CD4-positive, CD25-positive, alpha-beta regulatory T cell (primary cell): ENCODE data around the gene KIR3DL2. TPM values are rescaled to one million over a fixed set of nuclear protein-coding genes. Genes with fewer than 3 reads are reported as not detected.
"Not testable (repeated sequence)": the region's sequence is repeated elsewhere in the genome, so short reads cannot be mapped to it uniquely, and the experiment has no call there.

Source experiments
- ATAC-seq, 2 donors: fragments of 150-1000 bp; cut with Tn5 transposase; one replicate each; pipeline ENCODE4 v1.10.0; 2021; ENCODE audit warnings: low read depth in 2 of 2, moderate number of reproducible peaks in 2 of 2, moderate library complexity in 1 of 2
- DNase-seq, 3 donors: peaks; one replicate each; pipeline versions ENCODE4 v3.0.0 to v3.0.0-alpha.2; 2012 to 2022; ENCODE audit warnings: mixed read lengths in 1 of 3
- H3K27ac ChIP-seq: one replicate; pipeline ENCODE4 v1.7.0; 2013; ENCODE audit warnings: mild to moderate bottlenecking, low read length; ENCODE audit not compliant: insufficient read depth, poor library complexity, severe bottlenecking
- H3K27me3 ChIP-seq: one replicate; pipeline ENCODE4 v1.7.0; 2013; ENCODE audit warnings: low read length; ENCODE audit not compliant: control insufficient read depth, insufficient read depth
- H3K36me3 ChIP-seq: one replicate; pipeline ENCODE4 v1.7.0; 2013; ENCODE audit warnings: mild to moderate bottlenecking, low read length, moderate library complexity; ENCODE audit not compliant: control insufficient read depth, insufficient read depth
- H3K4me1 ChIP-seq: 2 replicates; pipeline ENCODE4 v1.7.0; 2013; ENCODE audit warnings: mild to moderate bottlenecking, low read length; ENCODE audit not compliant: insufficient read depth, control insufficient read depth, poor library complexity, severe bottlenecking
- H3K4me3 ChIP-seq: one replicate; pipeline ENCODE4 v1.7.0; 2013; ENCODE audit warnings: low read depth, mild to moderate bottlenecking, low read length, moderate library complexity
- H3K9me3 ChIP-seq, 2 experiments: 1 replicate in 1 of 2; 2 replicates in 1 of 2; pipeline ENCODE4 v1.7.0; 2013; ENCODE audit warnings: low read length in 2 of 2, mild to moderate bottlenecking in 1 of 2, moderate library complexity in 1 of 2; ENCODE audit not compliant: control insufficient read depth in 2 of 2
- H3K27ac Mint-ChIP-seq, 3 donors: one replicate each; pipeline ENCODE4 v1.8.0; 2020 to 2022; ENCODE audit warnings: mild to moderate bottlenecking in 3 of 3, mixed read lengths in 3 of 3, moderate library complexity in 2 of 3
- H3K27me3 Mint-ChIP-seq: one replicate; pipeline ENCODE4 v1.8.0; 2022; ENCODE audit warnings: mild to moderate bottlenecking, mixed read lengths
- H3K36me3 Mint-ChIP-seq: one replicate; pipeline ENCODE4 v1.8.0; 2020; ENCODE audit warnings: mixed read lengths
- H3K4me1 Mint-ChIP-seq, 4 donors: one replicate each; pipeline ENCODE4 v1.8.0; 2020 to 2022; ENCODE audit warnings: mixed read lengths in 4 of 4, mild to moderate bottlenecking in 1 of 4
- H3K4me3 Mint-ChIP-seq, 4 donors: one replicate each; pipeline ENCODE4 v1.8.0; 2020 to 2022; ENCODE audit warnings: mild to moderate bottlenecking in 4 of 4, mixed read lengths in 4 of 4, moderate library complexity in 3 of 4
- H3K9me3 Mint-ChIP-seq, 7 donors: one replicate each; pipeline ENCODE4 v1.8.0; 2020 to 2022; ENCODE audit warnings: mixed read lengths in 7 of 7, mild to moderate bottlenecking in 3 of 7, moderate library complexity in 2 of 7
- polyA plus RNA-seq, 4 donors: library from polyadenylated mRNA; unstranded; fragments of 300-500 nt; fragmentation: Illumina TruSeq; gene quantifications; one replicate each; pipeline ENCODE4 v1.2.3, GENCODE V29; 2021
- total RNA-seq: library from RNA; stranded (reverse); gene quantifications from one replicate; pipeline ENCODE4 v1.2.3, GENCODE V29; 2022

The KIR3DL2 gene
- total RNA-seq, result 0.74 TPM
- polyA plus RNA-seq, result under 1 TPM; 0.25 to 0.94 (median 0.52) TPM

GRCh38 chr19:54850061-54850640 lies at the start of gene KIR3DL2:
KIR3DL2 (plus strand) TSS chr19:54850443; CDS start chr19:54850476, 33 bp downstream.
- H3K27me3 Mint-ChIP-seq, H3K27me3 ChIP-seq, H3K36me3 Mint-ChIP-seq, H3K27ac Mint-ChIP-seq, H3K36me3 ChIP-seq, H3K27ac ChIP-seq, DNase-seq, ATAC-seq, H3K4me1 Mint-ChIP-seq, H3K4me1 ChIP-seq, H3K4me3 ChIP-seq, H3K9me3 ChIP-seq: not testable (repeated sequence)
- peak within 1 kb of the TSS in 1 of 4 donors; percentile 16 for H3K4me3 Mint-ChIP-seq
- peaks cover 0 to 15% (median 2%) of the 10 kb centered on the region in 7 donors for H3K9me3 Mint-ChIP-seq

GRCh38 chr19:54803410-54803809 lies 46.8 kb upstream of the KIR3DL2 start, which contains the start of gene KIR2DL4:
KIR2DL4 (plus strand) TSS chr19:54803610; CDS start chr19:54803652, 42 bp downstream.
- H3K4me3 ChIP-seq, result no peak within 1 kb of the TSS
- H3K9me3 ChIP-seq, result no peaks in the 10 kb centered on the region
- no peak within 1 kb of the TSS for H3K27ac ChIP-seq
- DNase-seq (no peak), ATAC-seq (no peak)
- H3K4me1 ChIP-seq, result no peaks in the 10 kb centered on the region
- no peak within 1 kb of the TSS for H3K4me3 Mint-ChIP-seq
- H3K27ac Mint-ChIP-seq, result no peak within 1 kb of the TSS
- H3K36me3 Mint-ChIP-seq, result no peaks in the 10 kb centered on the region
- H3K27me3 Mint-ChIP-seq, result peaks cover 11% of the 10 kb centered on the region
- no peaks in the 10 kb centered on the region for H3K4me1 Mint-ChIP-seq
- H3K9me3 Mint-ChIP-seq, result peaks cover 0 to 8% (median 0%) of the 10 kb centered on the region in 7 donors
- no peaks in the 10 kb centered on the region for H3K27me3 ChIP-seq
- no peaks in the 10 kb centered on the region for H3K36me3 ChIP-seq

- no peak for DNase-seq
- Histone ChIP-seq H3K4me3 (no peak overlapping the region), H3K36me3 (no peaks in the 10 kb centered on the region), H3K27ac (no peak overlapping the region), H3K27me3 (no peaks in the 10 kb centered on the region), H3K4me1 (no peaks in the 10 kb centered on the region), H3K9me3 (no peaks in the 10 kb centered on the region)
- peaks cover 14% of the 10 kb centered on the region for H3K27me3 Mint-ChIP-seq
- peaks cover 0 to 7% (median 0%) of the 10 kb centered on the region in 7 donors for H3K9me3 Mint-ChIP-seq
- no peaks in the 10 kb centered on the region for H3K36me3 Mint-ChIP-seq
- no peak for ATAC-seq
- H3K4me1 Mint-ChIP-seq, result no peaks in the 10 kb centered on the region
- H3K27ac Mint-ChIP-seq, result no peak overlapping the region
- no peak overlapping the region for H3K4me3 Mint-ChIP-seq
These were observed 46.1 kb upstream of the KIR3DL2 start for GRCh38 chr19:54804101-54804500.

GRCh38 chr19:54804571-54804970 lies 45.7 kb upstream of the KIR3DL2 start:
- ATAC-seq, result no peak
- no peaks in the 10 kb centered on the region for H3K4me1 Mint-ChIP-seq
- H3K27me3 ChIP-seq, result peaks cover 2% of the 10 kb centered on the region
- DNase-seq, result no peak
- peaks cover 0 to 6% (median 0%) of the 10 kb centered on the region in 7 donors for H3K9me3 Mint-ChIP-seq
- no peaks in the 10 kb centered on the region for H3K4me1 ChIP-seq
- no peak overlapping the region for H3K27ac Mint-ChIP-seq
- no peaks in the 10 kb centered on the region for H3K36me3 ChIP-seq
- no peak overlapping the region for H3K27ac ChIP-seq
- no peak overlapping the region for H3K4me3 ChIP-seq
- H3K4me3 Mint-ChIP-seq, result no peak overlapping the region
- H3K9me3 ChIP-seq, result no peaks in the 10 kb centered on the region
- H3K36me3 Mint-ChIP-seq, result no peaks in the 10 kb centered on the region
- peaks cover 11% of the 10 kb centered on the region for H3K27me3 Mint-ChIP-seq

- peaks cover 6% of the 10 kb centered on the region for H3K27me3 Mint-ChIP-seq
- no peak overlapping the region for H3K4me3 ChIP-seq
These were observed 44.4 kb upstream of the KIR3DL2 start for GRCh38 chr19:54805665-54806515.

GRCh38 chr19:54806516-54806838 lies 43.8 kb upstream of the KIR3DL2 start:
- peaks cover 0 to 7% (median 2%) of the 10 kb centered on the region in 7 donors for H3K9me3 Mint-ChIP-seq
- no peak overlapping the region for H3K4me3 Mint-ChIP-seq
- DNase-seq, result no peak
- Histone ChIP-seq H3K4me1 (no peaks in the 10 kb centered on the region), H3K9me3 (no peaks in the 10 kb centered on the region), H3K4me3 (no peak overlapping the region), H3K27ac (no peak overlapping the region), H3K36me3 (no peaks in the 10 kb centered on the region), H3K27me3 (peaks cover 2% of the 10 kb centered on the region)
- no peaks in the 10 kb centered on the region for H3K4me1 Mint-ChIP-seq
- H3K36me3 Mint-ChIP-seq, result no peaks in the 10 kb centered on the region
- H3K27ac Mint-ChIP-seq, result no peak overlapping the region
- no peak for ATAC-seq
- peaks cover 6% of the 10 kb centered on the region for H3K27me3 Mint-ChIP-seq

More at GRCh38 chr19:54805665-54806515, 44.4 kb upstream of the KIR3DL2 start:
- no peaks in the 10 kb centered on the region for H3K36me3 ChIP-seq
- H3K27ac Mint-ChIP-seq, result no peak overlapping the region
- H3K36me3 Mint-ChIP-seq, result no peaks in the 10 kb centered on the region
- H3K9me3 Mint-ChIP-seq, result peaks cover 0 to 7% (median 2%) of the 10 kb centered on the region in 7 donors
- H3K4me1 ChIP-seq, result no peaks in the 10 kb centered on the region
- peaks cover 2% of the 10 kb centered on the region for H3K27me3 ChIP-seq
- no peak for ATAC-seq
- H3K4me3 Mint-ChIP-seq, result no peak overlapping the region
- no peaks in the 10 kb centered on the region for H3K9me3 ChIP-seq
- H3K4me1 Mint-ChIP-seq, result no peaks in the 10 kb centered on the region
- H3K27ac ChIP-seq, result no peak overlapping the region
- no peak for DNase-seq

- not testable (repeated sequence) for H3K9me3 ChIP-seq, H3K4me3 Mint-ChIP-seq, H3K4me1 ChIP-seq, DNase-seq, H3K27ac Mint-ChIP-seq, H3K4me1 Mint-ChIP-seq, H3K4me3 ChIP-seq, H3K36me3 Mint-ChIP-seq, H3K27me3 ChIP-seq, H3K27ac ChIP-seq, H3K36me3 ChIP-seq, ATAC-seq, H3K27me3 Mint-ChIP-seq
- peaks cover 0 to 14% (median 4%) of the 10 kb centered on the region in 7 donors for H3K9me3 Mint-ChIP-seq
These were observed 35.7 kb upstream of the KIR3DL2 start for GRCh38 chr19:54814571-54814970.
